PC-9 (cell line): ENCODE data around the gene RASEF. TPM values are rescaled to one million over a fixed set of nuclear protein-coding genes. Genes with fewer than 3 reads are reported as not detected.
A peak's percentile ranks its signal among the peaks of the same experiment; 100 is the strongest.

Source experiments
- BruUV-seq: library from RNA; stranded (reverse); fragments of 400-500 nt; replicated peaks from 2 replicates; lab custom pipeline; 2021; lab: Mats Ljungman, UMichigan
- CTCF ChIA-PET: fragments of 300-600 bp; sonication (Branson Sonifier 250); formaldehyde crosslinking; loops from one replicate; lab custom pipeline; 2022; ENCODE audit warnings: antibody characterized with exemption; lab: Charles Lee
- POLR2A ChIA-PET: fragments of 300-600 bp; sonication (Branson Sonifier 250); formaldehyde crosslinking; loops from one replicate; lab custom pipeline; 2022; ENCODE audit warnings: antibody characterized with exemption; ENCODE audit not compliant: unreplicated experiment; lab: Charles Lee
- DNase-seq, 2 experiments: peaks; one replicate each; pipeline versions ENCODE4 v3.0.0 to v3.0.0-alpha.2; 2015 to 2022; ENCODE audit warnings: mixed read lengths in 1 of 2
- H2AFZ ChIP-seq: fragments of 200-600 bp; sonication (generic); 2 replicates; pipeline ENCODE4 v1.8.1; 2017; ENCODE audit warnings: antibody characterized with exemption
- H3F3A ChIP-seq: fragments of 200-600 bp; sonication (generic); 2 replicates; pipeline ENCODE4 v1.8.1; 2017; ENCODE audit warnings: antibody characterized with exemption, mild to moderate bottlenecking, low read depth; ENCODE audit not compliant: insufficient read depth
- H3K27ac ChIP-seq: fragments of 200-600 bp; sonication (generic); 2 replicates; pipeline ENCODE4 v1.6.1; 2016; ENCODE audit warnings: mixed run types
- H3K27me3 ChIP-seq: fragments of 200-600 bp; sonication (generic); 2 replicates; pipeline ENCODE4 v1.6.1; 2016; ENCODE audit warnings: low read depth, mixed run types; ENCODE audit not compliant: insufficient read depth
- H3K36me3 ChIP-seq: fragments of 200-600 bp; sonication (generic); 2 replicates; pipeline ENCODE4 v1.6.1; 2016; ENCODE audit warnings: low read depth, mixed run types
- H3K4me1 ChIP-seq: fragments of 200-600 bp; sonication (generic); replicated peaks from 2 replicates; pipeline ENCODE4 v1.6.1; 2016; ENCODE audit warnings: mixed run types; ENCODE audit not compliant: insufficient read depth
- H3K4me2 ChIP-seq: fragments of 200-600 bp; sonication (generic); 2 replicates; pipeline ENCODE4 v1.6.1; 2017; ENCODE audit warnings: mixed run types
- H3K4me3 ChIP-seq: fragments of 200-600 bp; sonication (generic); 2 replicates; pipeline ENCODE4 v1.6.1; 2016; ENCODE audit warnings: mixed run types
- H3K79me2 ChIP-seq: fragments of 200-600 bp; sonication (generic); 2 replicates; pipeline ENCODE4 v1.6.1; 2017; ENCODE audit warnings: low read depth, mixed run types
- H3K9me2 ChIP-seq: fragments of 200-600 bp; sonication (generic); 2 replicates; pipeline ENCODE4 v1.8.1; 2017; ENCODE audit warnings: mild to moderate bottlenecking; ENCODE audit not compliant: insufficient read depth
- H3K9me3 ChIP-seq: fragments of 200-600 bp; sonication (generic); 2 replicates; pipeline ENCODE4 v1.8.1; 2016; ENCODE audit warnings: low read depth; ENCODE audit not compliant: insufficient read depth
- H4K20me1 ChIP-seq: fragments of 200-600 bp; sonication (generic); 2 replicates; pipeline ENCODE4 v1.8.1; 2017; ENCODE audit not compliant: insufficient read depth
- EZH2 ChIP-seq: fragments of 200-600 bp; sonication (generic); IDR thresholded peaks from 2 replicates; pipeline ENCODE4 v1.8.0; 2017; ENCODE audit warnings: antibody characterized with exemption, low read depth
- intact Hi-C: fragments of 100-400 bp; cut with micrococcal nuclease; formaldehyde crosslinking; loops from one replicate; pipeline ENCODE4 v1.10.0; 2022; ENCODE audit not compliant: unreplicated experiment
- total RNA-seq: library from RNA; stranded (reverse); gene quantifications from 2 replicates; pipeline ENCODE4 v1.2.3, GENCODE V29; 2021
- TF ChIP-seq, protein P1 (sequence below): fragments of 200-600 bp; sonication (generic); conservative IDR thresholded peaks from 2 replicates; pipeline ENCODE4 v1.6.1; 2017; ENCODE audit warnings: mixed run types, antibody characterized with exemption, mild to moderate bottlenecking, moderate library complexity

RASEF gene
- total RNA-seq, 1 experiment from 2014 or later = 12.8 TPM

DNA sequence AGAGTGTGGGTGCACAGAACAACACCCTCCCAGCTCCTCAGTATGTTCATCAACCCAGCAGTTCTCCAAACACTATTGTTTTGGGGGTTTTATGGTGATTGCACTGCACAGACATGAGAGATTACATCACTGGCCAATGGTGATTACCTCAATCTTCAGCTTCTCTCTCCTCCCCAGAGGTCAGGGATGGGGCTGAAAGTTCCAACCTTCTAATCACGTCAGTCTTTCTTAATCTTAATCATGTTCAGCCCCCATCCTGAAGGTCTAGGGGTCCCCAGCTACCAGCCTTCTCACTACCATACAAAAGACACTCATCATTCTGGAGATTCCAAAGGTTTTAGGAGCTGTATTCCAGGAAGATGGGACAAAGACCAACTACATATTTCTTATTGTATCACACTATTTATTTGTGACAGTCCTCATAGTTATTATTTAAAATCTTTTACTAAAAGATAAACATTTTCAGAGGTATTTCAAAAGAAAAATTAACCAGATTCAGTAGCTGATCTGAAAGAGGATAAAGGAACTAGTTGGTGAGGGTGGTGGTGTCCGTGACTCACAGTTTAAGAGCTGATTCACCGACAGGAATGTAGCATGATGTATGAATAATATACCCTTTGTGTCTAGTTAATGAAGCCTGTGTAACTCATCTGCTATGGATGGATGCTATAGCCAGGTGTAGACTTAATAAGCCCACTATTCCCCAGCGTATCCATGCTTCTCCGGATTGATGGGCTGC lies 35.6 kb downstream of the RASEF start:
- Histone ChIP-seq H3K4me3 (peak overlapping the region; percentile 23; the same call in 1 of the 2 replicates), H3K27ac (peak overlapping the region; percentile 83), H3K36me3 (peaks cover 3% of the 10 kb centered on the region; the same call in 1 of the 2 replicates), H3K27me3 (no peaks in the 10 kb centered on the region), H2AFZ (no peak overlapping the region), H3K79me2 (peaks cover 27% of the 10 kb centered on the region), H4K20me1 (no peaks in the 10 kb centered on the region), H3F3A (peaks cover 22% of the 10 kb centered on the region; the same call in 1 of the 2 replicates), H3K9me2 (no peaks in the 10 kb centered on the region), H3K4me1 (peaks cover 26% of the 10 kb centered on the region), H3K9me3 (peaks cover 5% of the 10 kb centered on the region; the same call in 1 of the 2 replicates), H3K4me2 (peak overlapping the region; percentile 69)
- TSS peak; percentile 23 for BruUV-seq
- POLR2A ChIA-PET = interaction anchor here (0.6 kb wide), 1 partner anchor 953 kb away, joined by 5 read pairs; the partner anchor contains the start of gene HNRNPK
- peak; percentile 44 to 93 for DNase-seq
- CTCF ChIA-PET = no interaction called here
- TF ChIP-seq, protein P1, sequence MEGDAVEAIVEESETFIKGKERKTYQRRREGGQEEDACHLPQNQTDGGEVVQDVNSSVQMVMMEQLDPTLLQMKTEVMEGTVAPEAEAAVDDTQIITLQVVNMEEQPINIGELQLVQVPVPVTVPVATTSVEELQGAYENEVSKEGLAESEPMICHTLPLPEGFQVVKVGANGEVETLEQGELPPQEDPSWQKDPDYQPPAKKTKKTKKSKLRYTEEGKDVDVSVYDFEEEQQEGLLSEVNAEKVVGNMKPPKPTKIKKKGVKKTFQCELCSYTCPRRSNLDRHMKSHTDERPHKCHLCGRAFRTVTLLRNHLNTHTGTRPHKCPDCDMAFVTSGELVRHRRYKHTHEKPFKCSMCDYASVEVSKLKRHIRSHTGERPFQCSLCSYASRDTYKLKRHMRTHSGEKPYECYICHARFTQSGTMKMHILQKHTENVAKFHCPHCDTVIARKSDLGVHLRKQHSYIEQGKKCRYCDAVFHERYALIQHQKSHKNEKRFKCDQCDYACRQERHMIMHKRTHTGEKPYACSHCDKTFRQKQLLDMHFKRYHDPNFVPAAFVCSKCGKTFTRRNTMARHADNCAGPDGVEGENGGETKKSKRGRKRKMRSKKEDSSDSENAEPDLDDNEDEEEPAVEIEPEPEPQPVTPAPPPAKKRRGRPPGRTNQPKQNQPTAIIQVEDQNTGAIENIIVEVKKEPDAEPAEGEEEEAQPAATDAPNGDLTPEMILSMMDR = no peak
- no peak for TF ChIP-seq EZH2
- intact Hi-C loops = loop anchor here (1.0 kb wide), 2 partner anchors 14 to 33 kb away; no protein-coding TSS in a partner anchor

DNA sequence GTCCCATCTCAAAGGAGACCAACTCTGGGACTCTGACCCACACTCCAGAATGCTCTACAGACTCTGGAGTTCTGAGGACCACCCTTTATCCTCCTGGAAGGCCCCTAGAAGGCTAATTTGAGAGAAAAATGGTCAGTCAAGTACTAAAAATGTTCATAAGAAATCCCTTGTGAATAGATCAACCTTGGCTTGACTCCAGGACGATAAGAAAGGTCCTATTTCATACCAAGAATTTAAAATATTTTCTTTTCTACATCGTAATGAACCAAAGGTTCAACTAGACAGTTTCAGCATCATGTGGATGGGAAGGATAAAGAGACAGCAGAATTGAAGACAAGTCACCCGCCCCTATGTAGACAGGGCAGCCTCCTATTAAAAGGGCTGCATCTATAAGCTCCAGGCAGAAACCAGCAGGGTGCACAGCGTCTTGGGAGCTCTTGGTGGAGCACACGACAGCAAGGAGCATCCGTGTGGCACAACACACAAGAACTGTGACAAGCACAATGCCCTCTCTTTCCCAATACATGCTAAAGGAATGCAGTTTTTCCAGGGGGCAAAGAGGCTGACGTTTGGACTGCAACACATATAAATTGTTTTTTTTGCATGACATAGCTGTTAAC lies 38.3 kb downstream of the RASEF start:
- Histone ChIP-seq H3K36me3 (peaks cover 3% of the 10 kb centered on the region; the same call in 1 of the 2 replicates), H3F3A (peaks cover 18% of the 10 kb centered on the region; the same call in 1 of the 2 replicates), H3K27ac (no peak overlapping the region), H2AFZ (no peak overlapping the region), H3K4me1 (peaks cover 24% of the 10 kb centered on the region), H3K79me2 (peaks cover 23% of the 10 kb centered on the region), H4K20me1 (no peaks in the 10 kb centered on the region; the same call in 1 of the 2 replicates), H3K9me3 (peaks cover 5% of the 10 kb centered on the region; the same call in 1 of the 2 replicates), H3K4me2 (no peak overlapping the region), H3K27me3 (no peaks in the 10 kb centered on the region), H3K4me3 (no peak overlapping the region), H3K9me2 (no peaks in the 10 kb centered on the region)
- DNase-seq = no peak
- CTCF ChIA-PET = no interaction called here
- TF ChIP-seq EZH2 = no peak
- TF ChIP-seq, protein P1 = no peak
- no TSS peak for BruUV-seq
- POLR2A ChIA-PET = no interaction called here
- intact Hi-C loops = no loop called here

DNA sequence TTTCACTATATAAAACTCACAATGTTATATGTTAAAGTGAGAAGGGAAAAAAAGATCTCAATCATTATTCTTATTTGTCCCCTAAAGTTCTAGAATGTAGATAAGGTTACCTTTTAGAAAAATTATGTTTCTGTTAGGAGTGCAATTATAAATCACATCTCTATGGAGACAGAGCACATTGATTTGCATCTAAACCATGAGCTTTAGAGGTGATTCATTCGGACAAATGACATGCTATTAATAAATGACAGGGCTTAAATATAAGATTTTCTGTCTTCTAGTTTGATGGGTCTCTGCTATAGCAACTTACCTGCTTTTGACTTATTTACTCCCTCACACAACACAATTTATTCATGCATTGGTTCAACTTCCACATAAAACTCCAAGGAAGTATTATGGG lies 39.8 kb downstream of the RASEF start:
- Histone ChIP-seq H3F3A (peaks cover 14% of the 10 kb centered on the region; the same call in 1 of the 2 replicates), H3K27ac (no peak overlapping the region), H3K9me2 (no peaks in the 10 kb centered on the region), H3K27me3 (no peaks in the 10 kb centered on the region), H3K4me2 (no peak overlapping the region), H3K4me1 (peaks cover 19% of the 10 kb centered on the region), H3K79me2 (peaks cover 18% of the 10 kb centered on the region), H3K36me3 (peaks cover 7% of the 10 kb centered on the region; the same call in 1 of the 2 replicates), H3K9me3 (peaks cover 5% of the 10 kb centered on the region; the same call in 1 of the 2 replicates), H3K4me3 (no peak overlapping the region), H4K20me1 (no peaks in the 10 kb centered on the region; the same call in 1 of the 2 replicates), H2AFZ (no peak overlapping the region)
- ChIA-PET POLR2A (no interaction called here), CTCF (no interaction called here)
- TF ChIP-seq, protein P1 = no peak
- TF ChIP-seq EZH2 = no peak
- intact Hi-C loops = no loop called here
- BruUV-seq = no TSS peak
- DNase-seq = no peak
